Germinal center (tissue), 1 donor: ENCODE measurements around the gene GLDN.

Experiments
- DNase-seq: peaks from one replicate; pipeline ENCODE4 v3.0.0; 2012; ENCODE audit warnings: mixed read lengths, low spot score

Gene GLDN

GRCh38 chr15:51341366-51342226, at the start of gene GLDN:
TSS of gene GLDN (plus strand) at chr15:51341655. CDS start at chr15:51341685, 30 bp downstream.
- DNase-seq: no peak

GRCh38 chr15:51298620-51299019, 42.8 kb upstream of the GLDN start:
- DNase-seq: no peak

GRCh38 chr15:51299187-51300015, 42.1 kb upstream of the GLDN start:
- no peak for DNase-seq

- no peak for DNase-seq
These were observed 39.0 kb upstream of the GLDN start for GRCh38 chr15:51302480-51302879.

DNA sequence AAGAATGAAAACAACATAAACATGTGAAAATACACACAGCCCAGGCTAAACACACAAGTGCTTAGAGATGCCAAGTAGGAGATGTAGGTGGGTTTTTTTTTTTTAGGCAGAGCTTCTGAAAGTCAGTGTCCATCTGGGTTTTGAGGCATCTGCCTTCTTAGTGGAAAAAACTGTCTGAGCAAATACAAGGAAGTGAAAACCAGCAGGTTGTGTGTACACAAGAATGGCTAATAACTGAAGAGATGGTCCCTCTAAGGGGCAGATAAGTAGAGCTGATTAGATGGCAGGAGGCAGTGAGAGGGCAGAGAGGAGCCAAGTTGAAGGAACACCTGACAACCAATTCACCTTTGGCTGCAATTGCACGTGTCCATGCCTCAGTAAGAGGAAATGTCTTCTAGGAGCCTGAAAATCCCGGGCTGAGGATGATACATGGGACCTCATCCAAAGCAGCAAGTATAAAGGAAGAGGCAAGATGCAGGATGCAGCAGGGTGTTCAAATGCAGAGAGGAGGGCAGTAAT, 37.9 kb upstream of the GLDN start:
- no peak for DNase-seq

DNA sequence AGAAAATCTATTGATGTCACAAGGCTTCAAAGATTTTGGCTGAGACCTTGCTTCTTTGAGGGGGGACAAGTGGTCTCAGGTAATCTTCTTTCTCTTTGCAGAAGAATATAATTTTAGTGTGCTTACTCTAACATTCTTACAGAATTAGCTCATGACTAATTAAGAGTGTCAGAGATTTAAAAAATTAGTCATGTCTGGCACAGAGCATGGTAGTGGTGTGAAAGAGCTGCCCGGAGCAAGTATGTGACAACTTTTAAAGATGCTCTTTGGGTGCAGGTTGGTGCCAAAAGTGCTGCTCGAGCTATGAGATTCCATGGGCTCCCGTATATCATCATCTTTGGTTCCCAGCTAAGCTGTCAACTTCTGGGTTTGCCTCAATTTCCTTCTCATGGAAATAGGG, 34.1 kb upstream of the GLDN start:
- DNase-seq: no peak

- DNase-seq: no peak
These were observed 33.6 kb upstream of the GLDN start for GRCh38 chr15:51307811-51308210.

DNA sequence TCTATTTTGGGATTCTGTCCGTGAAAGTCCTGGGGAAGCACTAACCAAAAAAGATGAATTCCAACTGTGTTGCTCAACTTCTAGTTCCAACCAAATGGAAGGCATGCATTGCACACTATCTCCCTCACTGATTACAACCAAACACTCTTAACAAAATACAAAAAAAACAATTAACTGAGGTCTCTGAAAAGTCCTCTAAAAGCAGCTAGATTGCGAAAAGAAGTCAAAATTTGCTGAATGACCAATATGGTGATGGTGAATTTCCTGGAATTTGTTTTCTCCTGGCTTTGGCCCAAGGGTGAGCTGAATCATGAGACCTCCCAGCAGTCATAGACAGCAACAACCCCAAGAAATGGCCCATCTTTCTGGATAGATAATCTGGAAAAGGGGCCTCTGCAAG, 31.4 kb upstream of the GLDN start:
- no peak for DNase-seq

GRCh38 chr15:51311510-51311909, 29.9 kb upstream of the GLDN start:
- DNase-seq: no peak

DNA sequence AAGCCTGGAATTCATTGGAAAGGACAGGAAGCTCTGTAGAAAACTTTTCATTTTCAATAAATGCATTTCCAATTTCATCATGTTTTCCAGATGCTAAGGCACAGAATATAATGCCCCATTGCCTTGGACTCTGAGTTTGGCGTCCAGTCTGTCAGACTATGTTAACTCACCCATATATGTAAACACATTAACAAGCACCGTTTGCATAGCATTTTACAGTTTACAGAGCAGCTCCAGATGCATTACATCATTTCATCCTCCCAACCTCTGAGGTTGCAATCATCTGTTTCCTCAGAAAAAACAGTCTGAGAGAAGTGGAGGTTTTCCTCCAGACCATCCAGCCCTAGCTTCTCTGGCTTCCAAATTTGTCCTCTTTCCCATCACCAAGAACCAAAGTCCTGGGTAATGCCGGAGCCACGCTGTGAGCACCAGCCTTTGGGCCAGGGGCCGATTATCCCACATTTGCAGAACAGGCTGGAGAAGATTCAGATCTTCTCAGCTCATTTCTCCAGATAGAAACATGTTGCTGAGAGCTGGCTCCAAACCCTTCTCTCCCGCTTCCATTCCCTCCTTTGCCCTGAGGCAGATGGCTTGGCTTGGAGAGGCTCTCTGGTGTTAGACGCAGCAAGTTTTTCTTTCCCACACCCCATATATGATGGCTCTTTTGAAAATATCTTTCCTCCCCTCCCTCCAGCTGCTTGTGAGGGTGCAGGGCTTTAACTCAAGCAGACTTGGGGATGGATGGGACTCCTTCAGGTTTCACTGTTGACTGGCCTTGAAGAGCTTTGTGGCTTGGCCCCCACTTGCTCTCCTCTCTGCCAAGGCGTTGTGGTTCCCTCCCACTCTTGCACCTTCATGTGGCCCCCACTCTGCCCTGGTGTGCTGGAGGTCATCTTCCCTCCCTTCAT, 29.0 kb upstream of the GLDN start:
- DNase-seq: no peak

DNA sequence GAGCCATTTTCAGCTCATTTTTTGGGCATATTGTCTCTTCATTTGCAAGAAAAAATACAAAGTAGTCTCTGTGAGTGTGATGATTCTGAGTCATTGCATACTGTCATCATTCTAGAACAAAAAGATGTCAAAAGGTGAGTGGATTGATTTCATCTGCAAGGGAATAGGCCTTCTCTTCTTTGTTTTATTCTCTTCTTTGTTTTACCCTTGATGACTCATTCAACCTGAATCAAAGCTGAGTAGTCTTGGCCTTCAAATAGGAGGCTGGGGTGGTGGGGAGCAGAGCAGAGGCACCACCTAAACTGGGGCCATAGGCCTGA, 28.4 kb upstream of the GLDN start:
- no peak for DNase-seq

DNA sequence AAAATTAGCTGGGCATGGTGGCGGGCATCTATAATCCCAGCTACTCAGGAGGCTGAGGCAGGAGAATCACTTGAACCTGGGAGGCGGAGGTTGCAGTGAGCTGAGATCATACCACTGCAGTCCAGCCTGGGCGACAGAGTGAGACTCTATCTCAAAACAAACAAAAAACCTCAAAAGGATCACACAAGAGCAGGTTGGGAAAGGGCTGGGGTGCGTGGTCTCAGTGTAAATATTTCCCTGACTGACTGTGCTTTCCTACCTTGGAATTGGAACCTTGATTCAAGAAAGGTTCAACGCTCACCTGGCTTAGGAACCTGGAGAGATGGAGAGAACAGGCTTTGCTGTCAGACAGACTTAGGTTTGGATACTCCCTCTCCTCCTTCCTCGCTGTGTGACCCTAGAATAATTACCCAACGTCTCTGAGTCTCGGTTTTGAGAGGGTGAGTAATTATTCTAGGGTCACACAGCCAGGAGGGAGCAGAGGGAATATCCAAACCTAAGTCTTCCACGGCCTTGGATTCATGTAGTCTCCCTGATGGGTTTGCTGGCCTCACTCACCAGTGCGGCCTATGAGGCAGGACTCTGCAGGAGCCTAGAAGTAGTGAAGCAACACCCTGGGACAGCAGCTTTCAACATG, 27.7 kb upstream of the GLDN start:
- no peak for DNase-seq

- DNase-seq: no peak
These were observed 26.8 kb upstream of the GLDN start for GRCh38 chr15:51314391-51315337.

GRCh38 chr15:51315726-51316125, 25.7 kb upstream of the GLDN start:
- no peak for DNase-seq

DNA sequence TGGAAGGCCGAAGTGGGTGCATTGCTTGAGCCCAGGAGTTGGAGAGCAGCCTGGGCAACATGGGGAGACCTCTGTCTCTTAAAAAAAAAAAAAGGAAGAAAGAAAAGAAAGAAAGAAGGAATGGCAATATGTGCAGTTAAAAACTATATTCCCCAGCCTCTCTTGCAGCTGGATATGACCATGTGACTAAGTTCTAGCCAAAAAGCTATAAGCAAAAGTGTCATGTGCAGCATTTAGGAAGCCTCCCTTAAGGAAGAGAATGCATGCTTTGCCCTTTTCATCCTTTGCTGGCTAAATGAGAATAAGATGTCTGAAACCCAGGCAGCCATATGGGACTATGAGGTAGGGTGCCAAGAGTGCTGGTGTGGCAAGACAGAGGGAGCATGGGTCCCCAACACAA, 24.8 kb upstream of the GLDN start:
- no peak for DNase-seq

GRCh38 chr15:51318382-51319150, 22.9 kb upstream of the GLDN start:
- no peak for DNase-seq

DNA sequence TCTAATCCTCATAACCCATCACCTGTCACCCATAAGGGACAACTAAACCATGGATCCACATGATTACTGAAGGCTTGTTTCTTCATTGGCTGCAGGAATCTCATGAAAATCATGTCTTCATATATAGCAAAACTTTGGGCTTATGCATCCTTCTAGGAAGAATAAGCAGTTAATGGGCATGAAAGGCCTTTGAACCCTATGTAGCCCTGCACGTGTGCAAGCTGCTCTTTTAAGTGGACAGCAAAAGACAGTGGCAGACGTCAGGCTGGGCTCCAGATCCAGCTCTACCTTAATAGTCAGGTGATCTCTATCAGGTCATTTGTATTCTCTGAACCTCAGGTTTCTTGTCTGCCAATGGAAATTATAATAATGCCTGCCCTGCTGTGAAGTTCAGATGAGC, 21.9 kb upstream of the GLDN start:
- no peak for DNase-seq

DNA sequence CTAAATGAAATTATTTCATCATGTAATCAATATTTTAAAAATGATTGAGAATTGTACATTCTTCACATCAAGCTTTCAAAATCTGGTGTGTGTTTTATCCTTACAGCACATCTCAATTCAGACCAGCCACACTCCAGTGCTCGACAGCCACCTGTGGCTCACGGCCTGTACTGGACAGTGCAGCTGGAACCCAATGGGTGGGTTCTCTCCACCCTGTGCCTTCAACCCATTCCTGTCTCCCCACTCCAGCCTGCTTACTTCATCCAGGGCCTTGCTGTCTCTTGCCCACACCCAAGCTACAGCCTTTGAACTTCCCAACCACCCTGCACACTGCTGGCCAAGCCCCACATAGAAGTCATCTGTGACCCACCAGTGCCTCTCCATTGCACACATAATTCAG, 20.6 kb upstream of the GLDN start:
- DNase-seq: no peak

DNA sequence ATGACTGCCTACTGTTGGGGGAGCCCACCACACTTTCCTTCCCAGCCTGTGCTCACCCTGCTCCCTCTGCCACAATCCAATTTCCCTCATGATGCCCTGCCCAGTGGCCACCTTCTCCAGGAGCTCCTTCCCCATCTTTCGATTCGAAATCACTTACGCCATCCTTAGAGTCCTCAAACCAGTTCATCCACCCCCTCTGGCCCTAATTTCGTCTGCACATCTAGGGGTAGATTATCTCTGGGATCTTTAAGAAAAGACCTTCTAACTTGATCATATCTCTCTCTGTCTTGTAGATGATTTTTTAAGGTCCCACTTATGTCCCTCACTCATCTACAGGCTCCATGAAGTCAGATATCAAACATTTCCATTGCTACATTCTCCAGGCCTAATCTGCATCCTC, 20.1 kb upstream of the GLDN start:
- no peak for DNase-seq
